Measurements from ENCODE around the gene HDAC5.
"Not testable (repeated sequence)": the region's sequence is repeated elsewhere in the genome, so short reads cannot be mapped to it uniquely, and the experiment has no call there.

The HDAC5 gene

DNA sequence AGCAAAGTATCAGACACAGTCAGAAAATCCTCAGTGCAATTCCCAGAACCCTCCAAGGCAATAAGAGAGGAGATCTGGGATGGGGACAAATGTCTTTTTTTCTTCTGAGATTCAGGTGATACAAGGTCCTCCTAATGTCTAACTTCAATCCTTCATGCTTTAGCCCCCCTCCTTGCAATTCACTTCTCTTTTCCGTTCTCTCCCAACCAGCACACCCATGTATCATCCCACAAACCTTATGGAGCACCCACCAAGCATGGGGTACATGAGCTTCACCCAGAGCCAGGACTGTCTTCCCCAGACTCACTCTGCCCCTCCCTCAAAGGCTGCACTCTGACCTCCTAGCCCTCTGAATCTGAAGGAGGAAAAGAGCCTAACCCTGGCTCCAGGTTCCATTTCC is 10.1 kb downstream of the HDAC5 start:
- DNase-seq (ENCODE audit: low read depth, low spot score), result no peak
- no peak overlapping the region for H3K27ac ChIP-seq

- no peak for DNase-seq (ENCODE audit: low read depth, low spot score)
- H3K27ac ChIP-seq, result no peak overlapping the region
These were observed 10.9 kb downstream of the HDAC5 start for GRCh38 chr17:44112284-44113280.

- no peak for DNase-seq (ENCODE audit: low read depth, low spot score)
- no peak overlapping the region for H3K27ac ChIP-seq
These were observed 11.7 kb downstream of the HDAC5 start for GRCh38 chr17:44111777-44112176.

GRCh38 chr17:44110823-44111633 is 12.4 kb downstream of the HDAC5 start:
- DNase-seq (ENCODE audit: low read depth, low spot score), result no peak
- no peak overlapping the region for H3K27ac ChIP-seq

DNA sequence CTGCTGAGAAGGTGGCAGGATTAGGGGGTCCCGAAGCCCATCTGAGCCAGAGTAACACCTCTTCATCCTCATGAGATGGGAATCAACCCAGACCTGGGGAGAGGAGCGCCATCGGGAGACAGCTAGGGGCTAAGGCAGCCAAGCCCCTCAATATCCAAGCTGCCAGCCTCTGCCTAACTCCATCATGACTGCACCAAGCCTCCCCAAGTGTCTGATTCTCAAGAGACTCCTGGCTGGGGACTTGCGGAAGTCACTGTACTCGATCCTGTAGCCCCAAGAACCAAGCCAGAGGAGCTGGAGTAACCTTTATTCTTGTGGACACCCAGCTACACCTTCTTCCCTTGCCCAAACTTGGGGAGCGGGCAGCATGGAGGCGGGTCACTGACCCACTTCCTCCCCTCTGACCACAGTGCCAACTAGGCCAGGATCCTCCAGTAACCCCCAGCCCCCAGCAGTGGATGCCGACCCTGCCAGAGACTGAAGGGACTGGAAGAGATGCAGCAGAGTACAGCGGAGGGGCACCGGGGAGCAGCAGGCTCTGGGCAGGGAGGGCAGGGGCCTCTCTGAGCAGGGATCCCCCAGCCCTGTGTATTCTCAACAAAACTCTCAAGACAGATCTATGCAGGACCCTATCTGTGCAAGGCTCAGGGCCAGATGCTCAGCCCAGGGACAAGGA is 13.3 kb downstream of the HDAC5 start:
- no peak overlapping the region for H3K27ac ChIP-seq
- DNase-seq (ENCODE audit: low read depth, low spot score), result no peak

DNA sequence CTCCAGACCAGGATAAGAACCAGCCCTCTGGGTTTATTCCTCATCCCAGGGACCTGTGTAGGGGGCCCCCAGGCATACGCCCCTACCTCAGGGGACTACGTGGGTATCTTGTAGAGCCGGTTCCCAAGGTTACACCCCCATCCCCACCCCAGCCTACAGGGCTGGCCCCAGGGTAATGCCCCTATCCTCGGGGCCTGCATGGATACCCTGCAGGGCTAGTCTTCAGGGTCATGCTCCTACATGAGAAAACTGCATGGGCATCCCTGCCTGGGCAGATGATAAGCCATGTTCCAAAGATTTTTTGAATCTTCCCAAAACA is 14.2 kb downstream of the HDAC5 start:
- H3K27ac ChIP-seq, result no peak overlapping the region
- DNase-seq (ENCODE audit: low read depth, low spot score), result no peak

DNA sequence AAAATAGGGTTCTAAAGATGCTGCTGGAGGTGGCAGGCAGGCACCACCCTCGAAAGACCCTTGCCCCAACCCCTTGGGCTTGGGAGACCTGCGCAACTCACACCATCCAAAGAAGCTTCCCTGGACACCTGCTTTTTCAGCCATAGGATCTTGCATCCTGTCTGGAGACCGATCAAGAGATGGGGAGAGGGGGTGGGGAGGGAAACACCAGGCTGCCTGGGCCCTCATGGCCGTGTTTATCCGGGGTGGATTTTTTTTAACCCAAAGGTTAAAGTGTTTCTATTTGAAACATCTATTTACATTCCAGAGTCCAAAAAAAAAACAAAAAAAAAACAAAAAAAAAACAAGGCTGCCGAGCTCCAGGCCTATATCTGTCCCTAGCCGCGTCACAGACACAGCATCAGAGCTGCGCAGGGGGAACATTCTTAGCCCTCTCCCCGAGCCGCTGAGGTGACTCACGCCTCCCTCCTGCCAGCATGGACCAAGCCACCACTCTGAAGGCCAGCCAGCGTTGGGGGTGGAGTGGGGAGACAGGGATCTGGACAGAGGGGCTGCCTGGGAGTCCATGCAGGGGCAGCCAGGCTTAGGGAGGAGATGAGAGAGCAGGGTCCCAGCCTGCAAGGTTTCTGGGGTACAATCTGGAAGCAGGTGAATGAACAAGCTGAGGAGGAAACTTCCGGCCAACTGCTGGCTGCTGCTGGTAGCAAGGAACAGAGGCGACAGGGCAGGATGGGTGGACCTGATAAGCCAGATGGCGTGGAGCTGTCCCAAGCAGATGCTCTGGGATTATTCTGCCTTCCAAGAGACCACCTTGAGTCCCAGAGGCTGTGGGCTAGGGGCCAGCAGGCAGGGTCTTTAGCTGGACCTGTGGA is 14.8 kb downstream of the HDAC5 start:
- no peak overlapping the region for H3K27ac ChIP-seq
- no peak for DNase-seq (ENCODE audit: low read depth, low spot score)

DNA sequence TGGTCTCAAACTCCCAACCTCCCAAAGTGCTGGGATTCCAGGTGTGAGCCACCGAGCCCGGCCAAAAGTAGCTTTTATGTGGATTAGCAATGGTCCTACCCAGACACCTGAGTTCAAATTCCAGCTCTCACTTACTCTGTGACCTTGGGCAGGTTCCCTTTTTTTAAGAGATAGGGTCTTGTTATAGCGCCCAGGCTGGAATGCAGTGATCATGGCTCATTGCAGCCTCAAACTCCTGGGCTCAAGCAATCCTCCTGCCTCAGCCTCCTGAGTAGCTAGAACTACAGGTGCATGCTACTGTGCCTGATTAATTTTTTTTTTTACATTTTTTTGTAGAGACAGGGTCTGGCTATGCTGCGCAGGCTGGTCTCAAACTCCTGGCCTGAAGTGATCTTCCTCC is 16.6 kb downstream of the HDAC5 start:
- no peak for DNase-seq (ENCODE audit: low read depth, low spot score)
- H3K27ac ChIP-seq, result no peak overlapping the region

- no peak for DNase-seq (ENCODE audit: low read depth, low spot score)
- no peak overlapping the region for H3K27ac ChIP-seq
These were observed 17.5 kb downstream of the HDAC5 start for GRCh38 chr17:44105941-44106340.

DNA sequence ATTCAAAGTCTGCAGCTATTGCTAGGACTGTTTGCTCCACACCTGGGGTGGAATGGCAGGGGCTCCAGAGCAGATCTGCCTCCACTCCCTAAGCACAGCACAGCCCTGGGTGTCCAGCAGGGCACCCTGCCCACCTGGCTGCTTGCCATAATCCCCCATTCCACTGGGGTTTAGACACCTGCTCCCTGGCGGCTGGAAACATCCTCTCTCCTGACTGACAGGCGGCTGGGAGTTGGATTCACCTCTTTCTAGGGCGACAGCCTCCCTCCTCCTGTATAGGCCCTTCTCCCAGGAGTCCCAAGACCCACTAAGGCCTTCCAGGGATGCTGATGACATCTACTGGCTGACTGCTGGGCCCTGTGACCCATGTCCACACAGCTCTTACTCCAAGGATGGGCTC is 18.0 kb downstream of the HDAC5 start:
- H3K27ac ChIP-seq, result no peak overlapping the region
- no peak for DNase-seq (ENCODE audit: low read depth, low spot score)

DNA sequence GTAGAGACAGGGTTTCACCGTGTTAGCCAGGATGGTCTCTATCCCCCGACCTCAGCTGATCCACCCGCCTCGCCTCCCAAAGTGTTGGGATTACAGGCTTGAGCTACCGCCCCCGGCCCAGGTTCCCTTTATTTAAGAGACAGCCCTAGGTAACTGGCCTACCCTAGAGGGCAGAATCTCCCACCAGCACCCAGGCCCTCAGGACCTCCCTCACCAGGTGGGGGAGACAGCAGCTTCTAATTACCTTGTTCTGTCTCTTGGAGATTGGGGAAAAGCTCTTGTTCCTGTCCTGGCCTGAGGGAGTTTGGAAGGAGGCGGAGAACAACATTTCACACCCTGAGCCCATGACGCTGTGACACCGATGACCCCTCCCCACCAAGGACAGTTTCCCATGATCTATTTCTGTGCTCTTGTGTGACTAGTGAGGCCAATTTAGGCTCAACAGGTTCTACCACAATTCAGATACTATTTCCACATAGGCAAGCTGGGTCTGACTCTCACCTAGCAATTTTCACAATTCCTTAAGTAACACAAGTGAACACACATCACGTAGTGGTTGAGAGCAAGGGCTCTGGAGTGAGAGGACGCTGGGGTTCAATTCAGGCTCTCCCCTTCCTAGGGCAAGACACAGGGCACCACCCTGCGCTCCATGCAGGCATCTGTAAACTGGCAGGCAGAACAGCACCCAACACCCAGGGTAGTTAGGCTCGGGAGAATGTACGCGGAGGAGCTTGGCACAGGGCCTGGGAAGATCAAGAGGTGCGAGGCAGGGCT is 20.4 kb downstream of the HDAC5 start:
- DNase-seq (ENCODE audit: low read depth, low spot score), result no peak
- no peak overlapping the region for H3K27ac ChIP-seq

DNA sequence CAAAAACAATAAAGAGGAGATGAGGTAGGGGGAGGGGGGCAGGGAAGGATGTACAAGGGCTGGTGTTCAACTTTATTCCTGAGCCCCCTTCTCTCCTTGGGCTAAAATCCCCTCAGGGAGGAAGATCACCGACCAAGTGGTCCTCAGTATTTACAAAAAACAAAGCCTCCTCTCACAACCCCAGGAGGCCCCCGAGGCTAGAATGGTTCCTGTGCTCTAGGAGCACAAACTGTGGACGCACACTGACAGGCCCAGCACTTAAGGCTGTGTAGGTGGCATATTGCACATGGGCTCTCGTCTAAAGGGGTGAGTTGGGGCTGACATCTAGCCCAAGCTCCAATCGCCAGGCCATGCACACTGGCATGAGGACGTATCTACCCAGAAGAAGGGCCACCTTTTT is 21.6 kb downstream of the HDAC5 start:
- not testable (repeated sequence) for H3K27ac ChIP-seq; DNase-seq (ENCODE audit: low read depth, low spot score)

DNA sequence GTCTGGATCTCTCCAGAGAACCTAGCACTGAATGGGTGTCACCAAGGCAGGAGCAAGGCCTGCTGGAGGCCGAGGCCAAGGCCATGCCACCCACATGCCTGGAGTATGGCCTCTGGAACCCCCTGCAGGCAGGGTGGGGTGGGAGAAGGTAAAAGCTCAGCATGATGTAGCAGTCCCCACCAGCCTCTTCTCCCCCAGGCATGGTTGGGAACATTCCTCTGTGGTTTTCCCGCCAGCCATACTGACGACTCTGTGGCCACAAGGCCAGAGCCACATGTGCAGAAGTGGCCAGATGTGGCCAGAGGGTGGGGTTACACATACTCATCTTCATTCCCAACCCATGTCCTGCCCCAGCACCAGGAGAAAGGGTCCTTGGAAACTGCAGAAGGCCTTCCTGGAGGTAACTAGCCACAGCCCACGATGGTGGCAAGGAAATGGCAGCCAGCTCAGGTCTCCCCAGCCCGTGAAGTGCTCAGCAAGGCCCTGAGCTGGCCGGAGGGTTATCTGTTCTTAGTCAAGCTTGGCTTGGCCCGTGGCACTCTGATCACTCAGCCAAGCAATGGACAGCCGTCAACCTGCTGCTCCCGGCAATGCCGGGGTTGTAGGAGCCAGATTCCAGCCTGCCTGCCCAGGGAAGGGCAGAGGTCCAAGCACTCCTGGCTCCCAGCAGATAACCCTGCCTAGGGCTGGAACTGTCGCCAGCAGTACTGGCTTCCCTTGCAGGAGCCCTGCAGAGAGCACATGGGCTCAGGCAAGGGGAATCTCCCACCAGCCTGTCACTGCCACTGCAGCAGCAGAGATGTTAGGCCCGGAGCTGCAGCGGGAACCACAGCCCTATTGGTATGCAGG is 26.1 kb downstream of the HDAC5 start:
- no peak overlapping the region for H3K27ac ChIP-seq
- DNase-seq (ENCODE audit: low read depth, low spot score), result no peak

DNA sequence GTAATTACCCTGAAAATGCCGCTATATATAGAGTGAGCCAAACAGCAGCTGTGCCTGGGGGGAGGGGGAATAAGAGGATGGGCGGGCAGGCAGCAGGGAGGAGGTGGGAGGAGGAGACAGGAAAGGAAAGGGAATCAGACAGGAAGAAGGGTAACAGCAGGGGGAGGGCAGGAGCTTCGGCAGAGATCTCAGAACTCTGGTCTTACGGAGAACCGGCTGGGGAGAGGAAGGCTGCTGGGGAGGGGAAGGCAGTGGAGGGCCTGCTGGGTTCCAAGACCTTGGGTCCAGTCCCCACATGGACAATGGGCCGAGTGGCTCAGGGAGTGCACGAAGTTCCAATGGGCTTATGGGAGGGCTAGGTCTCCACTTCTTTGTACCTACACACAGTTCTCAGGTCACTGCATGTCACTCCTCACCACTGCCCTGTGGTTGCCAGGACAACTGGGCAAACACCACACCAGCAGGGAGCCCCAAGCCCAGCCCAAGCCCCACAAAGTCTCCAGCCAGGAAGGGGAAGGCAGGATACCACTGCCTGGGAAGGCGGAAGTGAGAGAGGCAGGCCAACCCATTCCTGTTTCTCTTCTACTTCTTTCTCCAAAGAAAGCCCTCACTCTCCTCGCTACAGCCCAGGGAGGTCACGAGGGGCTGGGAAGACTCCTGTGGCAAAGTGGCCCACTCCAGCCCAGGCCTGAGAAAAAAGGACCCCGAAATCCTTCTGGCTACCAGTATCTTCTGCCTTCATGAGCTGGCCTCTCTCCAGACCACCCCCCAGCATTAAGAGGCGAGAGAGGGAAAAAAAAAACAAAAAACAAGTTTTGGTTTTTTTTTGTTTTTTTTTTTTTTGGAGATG is 27.6 kb downstream of the HDAC5 start:
- no peak for DNase-seq (ENCODE audit: low read depth, low spot score)
- H3K27ac ChIP-seq, result peak overlapping the region; percentile 68

DNA sequence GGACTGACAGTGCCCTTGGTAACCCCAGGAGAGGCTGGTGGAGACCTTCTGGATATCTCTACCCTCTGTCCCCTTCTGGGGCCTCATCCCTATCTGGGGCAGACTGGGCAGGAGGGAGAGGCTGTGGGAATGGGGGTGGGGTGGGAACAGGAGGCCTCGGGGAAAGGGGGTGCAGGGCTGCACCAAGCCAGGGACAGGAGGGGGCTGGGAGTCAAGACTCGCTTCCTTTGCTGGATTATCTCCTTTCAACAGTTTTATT is 28.1 kb downstream of the HDAC5 start:
- H3K27ac ChIP-seq, result peak overlapping the region; percentile 68
- no peak for DNase-seq (ENCODE audit: low read depth, low spot score)

GRCh38 chr17:44094701-44095387 is 28.6 kb downstream of the HDAC5 start:
- no peak for DNase-seq (ENCODE audit: low read depth, low spot score)
- no peak overlapping the region for H3K27ac ChIP-seq

- DNase-seq (ENCODE audit: low read depth, low spot score), result no peak
- H3K27ac ChIP-seq, result no peak overlapping the region
These were observed 30.1 kb downstream of the HDAC5 start for GRCh38 chr17:44093231-44093900.
